ENCODE results near the gene ASB1.

DNA sequence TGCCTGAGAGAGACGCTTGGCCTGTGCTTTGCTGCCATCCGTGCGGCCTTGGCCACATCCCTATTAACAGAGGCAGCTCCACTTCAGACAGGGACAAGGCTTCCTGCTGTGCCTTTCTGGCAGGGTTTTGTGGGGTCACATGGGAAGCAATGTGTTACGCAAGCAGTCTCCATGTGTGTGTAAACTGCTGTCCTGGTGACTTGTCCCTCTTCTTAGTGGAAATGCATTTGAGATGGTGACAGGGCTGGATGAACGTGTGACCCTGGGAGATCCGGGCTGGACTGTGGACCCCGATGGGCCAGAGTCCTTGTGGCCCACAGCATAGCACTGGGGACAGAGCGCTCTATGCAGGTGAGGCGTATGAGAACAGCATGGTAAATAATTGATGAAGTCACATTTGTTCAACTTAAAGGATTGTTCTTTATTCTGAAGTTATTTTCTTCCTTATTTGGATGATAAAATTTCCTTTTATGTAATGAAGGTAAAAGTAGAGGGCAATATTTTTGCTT is 23.2 kb downstream of the ASB1 start:
- TF ChIP-seq, protein P1, sequence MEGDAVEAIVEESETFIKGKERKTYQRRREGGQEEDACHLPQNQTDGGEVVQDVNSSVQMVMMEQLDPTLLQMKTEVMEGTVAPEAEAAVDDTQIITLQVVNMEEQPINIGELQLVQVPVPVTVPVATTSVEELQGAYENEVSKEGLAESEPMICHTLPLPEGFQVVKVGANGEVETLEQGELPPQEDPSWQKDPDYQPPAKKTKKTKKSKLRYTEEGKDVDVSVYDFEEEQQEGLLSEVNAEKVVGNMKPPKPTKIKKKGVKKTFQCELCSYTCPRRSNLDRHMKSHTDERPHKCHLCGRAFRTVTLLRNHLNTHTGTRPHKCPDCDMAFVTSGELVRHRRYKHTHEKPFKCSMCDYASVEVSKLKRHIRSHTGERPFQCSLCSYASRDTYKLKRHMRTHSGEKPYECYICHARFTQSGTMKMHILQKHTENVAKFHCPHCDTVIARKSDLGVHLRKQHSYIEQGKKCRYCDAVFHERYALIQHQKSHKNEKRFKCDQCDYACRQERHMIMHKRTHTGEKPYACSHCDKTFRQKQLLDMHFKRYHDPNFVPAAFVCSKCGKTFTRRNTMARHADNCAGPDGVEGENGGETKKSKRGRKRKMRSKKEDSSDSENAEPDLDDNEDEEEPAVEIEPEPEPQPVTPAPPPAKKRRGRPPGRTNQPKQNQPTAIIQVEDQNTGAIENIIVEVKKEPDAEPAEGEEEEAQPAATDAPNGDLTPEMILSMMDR (conservative IDR thresholded peaks at IDR 0.05 in 1 of 2, IDR thresholded peaks at IDR 0.05 in 1 of 2; ENCODE audit: low read depth in 1 of 2, low read length in 2 of 2), result no peak
- TF ChIP-seq EZH2 (IDR thresholded peaks at IDR 0.05; ENCODE audit: low read length, missing control alignments), result no peak
